B cell (primary cell): ENCODE data around the gene ARHGDIA. TPM values are rescaled to one million over a fixed set of nuclear protein-coding genes. Genes with fewer than 3 reads are reported as not detected.
A peak's percentile ranks its signal among the peaks of the same experiment; 100 is the strongest.

ENCODE experiments used
- ATAC-seq: fragments of 200-7000 bp; cut with Tn5 transposase; one replicate; pipeline ENCODE4 v1.10.0; 2021; ENCODE audit warnings: low read depth, mild to moderate bottlenecking, moderate number of reproducible peaks, moderate library complexity
- CTCF ChIA-PET: fragments of 350-600 bp; sonication (Branson Sonifier 250); formaldehyde crosslinking; loops from one replicate; lab custom pipeline; 2021; ENCODE audit warnings: antibody characterized with exemption, inconsistent platforms; lab: Charles Lee
- POLR2A ChIA-PET: fragments of 350-600 bp; sonication (Branson Sonifier 250); formaldehyde crosslinking; loops from one replicate; lab custom pipeline; 2021; ENCODE audit warnings: antibody characterized with exemption; lab: Charles Lee
- DNase-seq: peaks from one replicate; pipeline ENCODE4 v3.0.0; 2013
- H2AFZ ChIP-seq: 2 replicates; pipeline ENCODE4 v1.6.1; 2012; ENCODE audit warnings: mild to moderate bottlenecking, low read depth, low read length; ENCODE audit not compliant: insufficient read depth, poor library complexity, severe bottlenecking
- H3K27ac ChIP-seq, 2 donors: 1 replicate in 1 of 2; 2 replicates in 1 of 2; pipeline ENCODE4 v1.5.1; 2012 to 2013; ENCODE audit warnings: low read length in 2 of 2, mild to moderate bottlenecking in 2 of 2, moderate library complexity in 1 of 2
- H3K27me3 ChIP-seq, 4 experiments: fragments of 200-600 bp in 1 of 4; sonication (generic) in 1 of 4; replicated peaks in 1 of 4; 1 replicate in 2 of 4; 2 replicates in 2 of 4; pipeline versions ENCODE4 v1.6.1 to v1.7.0; 2013 to 2016; ENCODE audit warnings: low read length in 3 of 4, mild to moderate bottlenecking in 2 of 4, mixed read lengths in 1 of 4, moderate library complexity in 1 of 4; ENCODE audit not compliant: insufficient read depth in 4 of 4, control insufficient read depth in 3 of 4; ENCODE audit errors: control extremely low read depth in 1 of 4
- H3K36me3 ChIP-seq, 2 experiments: replicated peaks in 1 of 2; 1 replicate in 1 of 2; 2 replicates in 1 of 2; pipeline versions ENCODE4 v1.6.1 to v1.7.1; 2013; ENCODE audit warnings: low read length in 1 of 2; ENCODE audit not compliant: insufficient read depth in 2 of 2, control insufficient read depth in 1 of 2; ENCODE audit errors: control extremely low read depth in 1 of 2, extremely low read depth in 1 of 2
- H3K4me1 ChIP-seq, 2 donors: fragments of 200-600 bp in 1 of 2; sonication (generic) in 1 of 2; 1 replicate in 1 of 2; 2 replicates in 1 of 2; pipeline versions ENCODE4 v1.5.1 to v1.6.1; 2013 to 2017; ENCODE audit warnings: low read length in 2 of 2; ENCODE audit not compliant: control insufficient read depth in 2 of 2, insufficient read depth in 2 of 2
- H3K4me2 ChIP-seq: replicated peaks from 2 replicates; pipeline ENCODE3; 2012; ENCODE audit warnings: mild to moderate bottlenecking, low read depth, low read length; ENCODE audit not compliant: poor library complexity, severe bottlenecking
- H3K4me3 ChIP-seq, 5 experiments: fragments of 200-600 bp in 1 of 5; sonication (generic) in 1 of 5; 1 replicate in 3 of 5; 2 replicates in 2 of 5; pipeline versions ENCODE4 v1.5.1 to v1.7.0; 2011 to 2016; ENCODE audit warnings: low read length in 4 of 5, mild to moderate bottlenecking in 4 of 5, low read depth in 2 of 5, control low read depth in 1 of 5, moderate library complexity in 1 of 5; ENCODE audit not compliant: insufficient read depth in 1 of 5; ENCODE audit errors: control extremely low read depth in 1 of 5, extremely low read depth in 1 of 5
- H3K79me2 ChIP-seq: fragments of 200-600 bp; sonication (generic); one replicate; pipeline ENCODE4 v1.6.0; 2016; ENCODE audit warnings: low read length; ENCODE audit not compliant: control insufficient read depth, insufficient read depth
- H3K9ac ChIP-seq: fragments of 200-600 bp; sonication (generic); 2 replicates; pipeline ENCODE4 v1.6.1; 2017; ENCODE audit warnings: mild to moderate bottlenecking, low read length, moderate library complexity
- H3K9me3 ChIP-seq, 3 donors: one replicate each; pipeline versions ENCODE4 v1.6.1 to v1.7.1; 2013; ENCODE audit warnings: low read length in 2 of 3; ENCODE audit not compliant: control insufficient read depth in 2 of 3, insufficient read depth in 1 of 3; ENCODE audit errors: control extremely low read depth in 1 of 3
- H4K20me1 ChIP-seq: 2 replicates; pipeline ENCODE4 v1.6.0; 2012; ENCODE audit warnings: mild to moderate bottlenecking, low read length; ENCODE audit not compliant: insufficient read depth, control insufficient read depth, poor library complexity, severe bottlenecking
- H3K27ac Mint-ChIP-seq: one replicate; pipeline ENCODE4 v1.8.0; 2021; ENCODE audit warnings: mixed read lengths
- H3K27me3 Mint-ChIP-seq: one replicate; pipeline ENCODE4 v1.8.0; 2021; ENCODE audit warnings: mixed read lengths
- H3K4me1 Mint-ChIP-seq: one replicate; pipeline ENCODE4 v1.8.0; 2021; ENCODE audit warnings: mixed read lengths
- H3K4me3 Mint-ChIP-seq: one replicate; pipeline ENCODE4 v1.8.0; 2021; ENCODE audit warnings: mixed read lengths
- H3K9me3 Mint-ChIP-seq: one replicate; pipeline ENCODE4 v1.8.0; 2022; ENCODE audit warnings: mixed read lengths; ENCODE audit not compliant: insufficient read depth
- CTCF ChIP-seq: fragments of 200-600 bp; IDR thresholded peaks from one replicate; pipeline ENCODE4 v1.8.0; 2022; ENCODE audit warnings: antibody characterized with exemption, mild to moderate bottlenecking
- EZH2 ChIP-seq: IDR thresholded peaks from 2 replicates; pipeline ENCODE4 v1.6.1; 2012; ENCODE audit warnings: borderline replicate concordance, low read depth, mild to moderate bottlenecking, moderate library complexity, low read length; ENCODE audit not compliant: insufficient read depth, poor library complexity, severe bottlenecking
- WGBS: methylation state at CpG from one replicate; pipeline ENCODE4 v1.1.5; 2013; ENCODE audit warnings: missing lambda C conversion rate; ENCODE audit not compliant: insufficient coverage; 5-methylcytosine and 5-hydroxymethylcytosine counted together
- intact Hi-C: fragments of 100-400 bp; cut with micrococcal nuclease; formaldehyde crosslinking; loops from one replicate; pipeline ENCODE4 v1.10.0; 2022
- polyA plus RNA-seq: library from polyadenylated mRNA; depleted of rRNA; stranded (reverse); fragments of >200 nt; gene quantifications from 2 replicates; pipeline ENCODE4 v1.2.3, GENCODE V29; 2012
- total RNA-seq, 2 donors: library from RNA; stranded (reverse); fragments of 120-200 nt in 1 of 2; gene quantifications; 1 replicate in 1 of 2; 2 replicates in 1 of 2; pipeline versions ENCODE4 v1.2.3 to v1.2.4, GENCODE V29; 2013 to 2022

Gene ARHGDIA
- total and polyA plus RNA-seq, 2 donors (not counting 1 experiment from before 2014, with no cell fraction given) = 262 to 510 TPM

DNA sequence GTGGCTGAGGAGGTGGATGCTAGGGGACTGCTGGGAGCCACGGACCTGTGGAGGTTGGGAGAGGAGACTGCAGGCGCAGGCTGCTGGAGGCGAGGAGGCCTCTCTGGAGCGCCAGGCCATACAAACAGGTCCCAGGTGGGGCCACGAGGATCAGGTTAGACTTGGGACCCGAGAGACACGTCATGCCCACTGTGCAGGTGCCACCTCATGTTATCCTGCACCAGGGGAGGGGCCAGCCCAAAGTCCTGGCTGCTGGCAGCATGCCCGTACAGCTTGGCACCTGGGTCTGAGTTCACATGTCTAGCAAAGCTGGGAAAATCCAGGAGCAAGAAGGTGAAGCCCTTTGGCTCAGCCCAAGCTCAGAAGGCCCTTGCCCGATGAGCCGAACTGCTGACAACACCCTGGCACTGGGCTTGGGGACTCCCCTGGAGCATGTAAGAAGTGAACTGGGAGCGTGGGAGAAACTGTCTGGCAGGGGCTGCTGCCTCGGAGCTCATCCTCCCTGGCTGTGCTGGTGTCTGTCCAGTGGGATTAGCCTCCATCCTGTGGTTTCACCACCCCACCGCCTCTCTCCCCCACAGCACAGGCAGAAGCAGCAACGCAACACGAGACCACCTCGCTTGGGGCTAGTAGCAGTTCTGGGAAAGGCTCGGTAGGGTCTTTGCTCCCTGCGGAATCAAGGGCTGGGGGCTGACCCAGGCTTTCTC, 5.3 kb downstream of the ARHGDIA start:
- no peaks in the 10 kb centered on the region for H3K9me3 ChIP-seq
- intact Hi-C loops = loop anchor here (10.0 kb wide), 1 partner anchor 429 kb away; no protein-coding TSS in a partner anchor
- H3K4me2 ChIP-seq = no peak overlapping the region
- Mint-ChIP-seq H3K9me3 (no peaks in the 10 kb centered on the region), H3K4me3 (no peak overlapping the region), H3K27me3 (no peaks in the 10 kb centered on the region), H3K4me1 (peaks cover 38% of the 10 kb centered on the region), H3K27ac (no peak overlapping the region)
- H3K4me3 ChIP-seq = no peak overlapping the region
- no peaks in the 10 kb centered on the region for H3K27me3 ChIP-seq
- peaks cover 1 to 27% of the 10 kb centered on the region in 2 experiments for H3K36me3 ChIP-seq
- H2AFZ ChIP-seq = no peak overlapping the region
- no peak for TF ChIP-seq EZH2
- no peak for TF ChIP-seq CTCF
- POLR2A ChIA-PET = no interaction called here
- H3K27ac ChIP-seq = no peak overlapping the region
- H4K20me1 ChIP-seq = peaks cover 66% of the 10 kb centered on the region
- CTCF ChIA-PET = interaction anchor here (0.7 kb wide), 1 partner anchor 135 kb away, joined by 3 read pairs; no protein-coding TSS in a partner anchor
- WGBS = 91% methylated on average over 17 of the region's 18 CpGs
- H3K9ac ChIP-seq = no peak overlapping the region
- peaks cover 18 to 34% of the 10 kb centered on the region in 2 donors for H3K4me1 ChIP-seq
- no peak for ATAC-seq
- peak; percentile 46 for DNase-seq
- peaks cover 51% of the 10 kb centered on the region for H3K79me2 ChIP-seq

DNA sequence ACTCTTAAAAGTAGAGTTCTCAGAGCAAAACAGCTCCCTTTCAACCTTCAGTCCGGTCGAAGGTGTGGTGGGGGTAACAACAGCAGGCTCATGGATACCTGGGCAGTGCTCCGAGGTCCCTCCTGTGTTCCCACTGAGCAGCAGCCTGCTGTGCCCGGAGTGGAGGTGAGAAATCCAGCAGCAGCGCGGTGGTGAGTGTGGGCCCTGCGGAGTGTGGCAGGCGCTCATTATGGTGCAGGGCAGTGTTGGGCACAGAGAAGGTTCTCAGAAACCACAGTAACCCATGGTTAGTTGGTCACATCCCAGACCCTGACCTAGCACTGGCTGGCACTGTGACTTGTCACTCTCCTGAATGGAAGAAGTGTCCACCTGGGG, 5.8 kb downstream of the ARHGDIA start:
- no peak overlapping the region for H3K27ac Mint-ChIP-seq
- H3K4me3 ChIP-seq = no peak overlapping the region
- no peak overlapping the region for H3K4me3 Mint-ChIP-seq
- H3K4me2 ChIP-seq = no peak overlapping the region
- H3K27me3 ChIP-seq = no peaks in the 10 kb centered on the region
- H3K27me3 Mint-ChIP-seq = no peaks in the 10 kb centered on the region
- H3K27ac ChIP-seq = no peak overlapping the region
- TF ChIP-seq CTCF = no peak
- no peak for TF ChIP-seq EZH2
- ATAC-seq (no peak), DNase-seq (peak; percentile 39)
- ChIA-PET POLR2A (interaction anchor here (0.5 kb wide), 1 partner anchor 27 kb away, joined by 3 read pairs; no protein-coding TSS in a partner anchor), CTCF (interaction anchor here (0.7 kb wide), 1 partner anchor 135 kb away, joined by 3 read pairs; no protein-coding TSS in a partner anchor)
- H3K9ac ChIP-seq = no peak overlapping the region
- H3K9me3 Mint-ChIP-seq = no peaks in the 10 kb centered on the region
- H3K4me1 ChIP-seq = peaks cover 18 to 31% of the 10 kb centered on the region in 2 donors
- no peaks in the 10 kb centered on the region for H3K9me3 ChIP-seq
- WGBS = 98% methylated on average over 8 of the region's 8 CpGs
- H2AFZ ChIP-seq = no peak overlapping the region
- peaks cover 47% of the 10 kb centered on the region for H3K79me2 ChIP-seq
- intact Hi-C loops = loop anchor here (10.0 kb wide), 1 partner anchor 429 kb away; no protein-coding TSS in a partner anchor
- H3K4me1 Mint-ChIP-seq = peaks cover 41% of the 10 kb centered on the region
- H3K36me3 ChIP-seq = peaks cover 1 to 27% of the 10 kb centered on the region in 2 experiments
- H4K20me1 ChIP-seq = peaks cover 62% of the 10 kb centered on the region
